Aorta (tissue), 5 donors: Measurements from ENCODE around the gene AKAP6. TPM values are rescaled to one million over a fixed set of nuclear protein-coding genes. Genes with fewer than 3 reads are reported as not detected.

ENCODE experiments used
- ATAC-seq: fragments of 200-7000 bp; cut with Tn5 transposase; one replicate; pipeline ENCODE4 v1.9.1; 2022; ENCODE audit warnings: moderate library complexity; ENCODE audit not compliant: low FRiP score
- DNase-seq, 2 donors: peaks; one replicate each; pipeline ENCODE4 v3.0.0-alpha.2; 2020
- H3K27ac ChIP-seq, 2 donors: one replicate each; pipeline ENCODE4 v1.5.1; 2013; ENCODE audit warnings: low read length in 2 of 2, mild to moderate bottlenecking in 2 of 2, moderate library complexity in 2 of 2, control low read depth in 1 of 2, inconsistent platforms in 1 of 2, low read depth in 1 of 2
- H3K27me3 ChIP-seq, 2 donors: one replicate each; pipeline ENCODE4 v1.6.1; 2013; ENCODE audit warnings: control low read depth in 1 of 2, low read length in 1 of 2, mild to moderate bottlenecking in 1 of 2, moderate library complexity in 1 of 2; ENCODE audit not compliant: insufficient read depth in 2 of 2, control insufficient read depth in 1 of 2
- H3K36me3 ChIP-seq, 2 donors: one replicate each; pipeline ENCODE4 v1.6.1; 2013; ENCODE audit warnings: control low read depth in 1 of 2, low read length in 1 of 2, mild to moderate bottlenecking in 1 of 2; ENCODE audit not compliant: insufficient read depth in 2 of 2, control insufficient read depth in 1 of 2
- H3K4me1 ChIP-seq, 2 donors: one replicate each; pipeline ENCODE4 v1.6.1; 2013; ENCODE audit warnings: low read length in 2 of 2, control low read depth in 1 of 2, mild to moderate bottlenecking in 1 of 2, moderate library complexity in 1 of 2; ENCODE audit not compliant: insufficient read depth in 2 of 2, control insufficient read depth in 1 of 2
- H3K4me3 ChIP-seq, 2 donors: one replicate each; pipeline ENCODE4 v1.5.1; 2013; ENCODE audit warnings: low read length in 2 of 2, control low read depth in 1 of 2, mild to moderate bottlenecking in 1 of 2
- H3K9me3 ChIP-seq: one replicate; pipeline ENCODE4 v1.6.1; 2013; ENCODE audit warnings: mild to moderate bottlenecking, low read length; ENCODE audit not compliant: control insufficient read depth
- WGBS, 2 donors: extraction: QIAGEN DNeasy Blood & Tissue Kit; methylation state at CpG; one replicate each; pipeline ENCODE4 v1.1.7; 2013; 5-methylcytosine and 5-hydroxymethylcytosine counted together
- intact Hi-C, 2 donors: fragments of 100-400 bp; cut with DNase I; formaldehyde crosslinking; loops; one replicate each; pipeline versions ENCODE4 v1.14.2 to v1.15.0; 2022
- polyA plus RNA-seq, 2 donors: library from polyadenylated mRNA; stranded (reverse); fragments of 200-250 nt; gene quantifications; one replicate each; pipeline ENCODE4 v1.2.3, GENCODE V29; 2013
- total RNA-seq, 2 donors: library from RNA; stranded (reverse); fragmentation: NEBNext Ultra II Directional; extraction: Animal tissue kit (Norgen Biotek cat#: 25700); gene quantifications; one replicate each; pipeline ENCODE4 v1.2.1, GENCODE V29; 2021
- donor health status: healthy with polysubstance abuse.
- donor health status: Bipolar disorder and iron deficiency.
- donor health status: DM: no; HTN: no; CAD: no.
- donor health status: DM: no; HTN: no; CAD: no.
- donor health status: DM: yes; HTN: yes; CAD: no.

Gene AKAP6
- total and polyA plus RNA-seq, 4 donors: 7.4 to 211 (median 46.6) TPM

GRCh38 chr14:32590157-32590556 lies 261.1 kb downstream of the AKAP6 start:
- H3K4me3 ChIP-seq: no peak overlapping the region
- H3K27me3 ChIP-seq: no peaks in the 10 kb centered on the region
- no peaks in the 10 kb centered on the region for H3K9me3 ChIP-seq
- WGBS, 2 donors: 5 to 11% methylated on average over 1 of the region's 1 CpG
- DNase-seq: no peak
- no peak overlapping the region for H3K27ac ChIP-seq
- H3K4me1 ChIP-seq: peaks cover 5 to 7% of the 10 kb centered on the region in 2 donors
- no peak for ATAC-seq
- intact Hi-C loops: no loop called here
- no peaks in the 10 kb centered on the region for H3K36me3 ChIP-seq

GRCh38 chr14:32593290-32593942 lies 264.3 kb downstream of the AKAP6 start:
- intact Hi-C loops: no loop called here
- Histone ChIP-seq H3K27ac (no peak overlapping the region), H3K4me3 (no peak overlapping the region), H3K27me3 (no peaks in the 10 kb centered on the region), H3K9me3 (no peaks in the 10 kb centered on the region), H3K36me3 (no peaks in the 10 kb centered on the region), H3K4me1 (peaks cover 5 to 8% of the 10 kb centered on the region in 2 donors)
- 42 to 43% methylated on average over 1 of the region's 1 CpG for WGBS, 2 donors
- ATAC-seq (no peak), DNase-seq (no peak)

- WGBS, 2 donors: 35 to 48% methylated on average over 3 of the region's 3 CpGs
- intact Hi-C loops: no loop called here
- no peak for DNase-seq
- Histone ChIP-seq H3K27me3 (no peaks in the 10 kb centered on the region), H3K9me3 (no peaks in the 10 kb centered on the region), H3K36me3 (no peaks in the 10 kb centered on the region), H3K4me3 (no peak overlapping the region), H3K4me1 (peaks cover 5 to 8% of the 10 kb centered on the region in 2 donors), H3K27ac (peak overlapping the region in 1 of 2 donors; percentile 71)
- no peak for ATAC-seq
Measured at GRCh38 chr14:32594766-32595165, 265.7 kb downstream of the AKAP6 start.

GRCh38 chr14:32595497-32595896 lies 266.4 kb downstream of the AKAP6 start:
- no peaks in the 10 kb centered on the region for H3K27me3 ChIP-seq
- DNase-seq: no peak
- intact Hi-C loops: no loop called here
- no peaks in the 10 kb centered on the region for H3K36me3 ChIP-seq
- no peak overlapping the region for H3K27ac ChIP-seq
- H3K9me3 ChIP-seq: no peaks in the 10 kb centered on the region
- ATAC-seq: no peak
- H3K4me1 ChIP-seq: peaks cover 5 to 9% of the 10 kb centered on the region in 2 donors
- WGBS, 2 donors: 96 to 97% methylated on average over 4 of the region's 4 CpGs
- H3K4me3 ChIP-seq: no peak overlapping the region

GRCh38 chr14:32596390-32596789 lies 267.3 kb downstream of the AKAP6 start:
- H3K27me3 ChIP-seq: no peaks in the 10 kb centered on the region
- peaks cover 5 to 8% of the 10 kb centered on the region in 2 donors for H3K4me1 ChIP-seq
- intact Hi-C loops: no loop called here
- H3K36me3 ChIP-seq: no peaks in the 10 kb centered on the region
- DNase-seq: no peak
- WGBS, 2 donors: 45 to 48% methylated on average over 2 of the region's 2 CpGs
- ATAC-seq: no peak
- no peak overlapping the region for H3K4me3 ChIP-seq
- H3K9me3 ChIP-seq: no peaks in the 10 kb centered on the region
- no peak overlapping the region for H3K27ac ChIP-seq

GRCh38 chr14:32597771-32598170 lies 268.7 kb downstream of the AKAP6 start:
- no peak overlapping the region for H3K27ac ChIP-seq
- WGBS, 2 donors: 94 to 95% methylated on average over 2 of the region's 2 CpGs
- H3K27me3 ChIP-seq: no peaks in the 10 kb centered on the region
- ATAC-seq: no peak
- DNase-seq: no peak
- intact Hi-C loops: no loop called here
- no peak overlapping the region for H3K4me3 ChIP-seq
- H3K4me1 ChIP-seq: peaks cover 5 to 8% of the 10 kb centered on the region in 2 donors
- no peaks in the 10 kb centered on the region for H3K36me3 ChIP-seq
- no peaks in the 10 kb centered on the region for H3K9me3 ChIP-seq

GRCh38 chr14:32601069-32601468 lies 272.0 kb downstream of the AKAP6 start:
- no peaks in the 10 kb centered on the region for H3K9me3 ChIP-seq
- ATAC-seq (no peak), DNase-seq (no peak)
- no peaks in the 10 kb centered on the region for H3K36me3 ChIP-seq
- intact Hi-C loops: no loop called here
- H3K27ac ChIP-seq: no peak overlapping the region
- no peaks in the 10 kb centered on the region for H3K27me3 ChIP-seq
- no peak overlapping the region for H3K4me3 ChIP-seq
- WGBS, 2 donors: 89 to 91% methylated on average over 2 of the region's 2 CpGs
- peaks cover 0 to 5% of the 10 kb centered on the region in 2 donors for H3K4me1 ChIP-seq

GRCh38 chr14:32601906-32602305 lies 272.8 kb downstream of the AKAP6 start:
- WGBS, 2 donors: 28 to 34% methylated on average over 3 of the region's 3 CpGs
- Histone ChIP-seq H3K27me3 (no peaks in the 10 kb centered on the region), H3K4me3 (no peak overlapping the region), H3K9me3 (no peaks in the 10 kb centered on the region), H3K4me1 (peaks cover 0 to 5% of the 10 kb centered on the region in 2 donors), H3K27ac (no peak overlapping the region), H3K36me3 (no peaks in the 10 kb centered on the region)
- DNase-seq (no peak), ATAC-seq (no peak)
- intact Hi-C loops: no loop called here

- H3K36me3 ChIP-seq: no peaks in the 10 kb centered on the region
- H3K4me1 ChIP-seq: peaks cover 0 to 3% of the 10 kb centered on the region in 2 donors
- H3K27ac ChIP-seq: no peak overlapping the region
- no peak overlapping the region for H3K4me3 ChIP-seq
- ATAC-seq (no peak), DNase-seq (no peak)
- intact Hi-C loops: no loop called here
- 82 to 85% methylated on average over 7 of the region's 7 CpGs for WGBS, 2 donors
- H3K27me3 ChIP-seq: no peaks in the 10 kb centered on the region
- no peaks in the 10 kb centered on the region for H3K9me3 ChIP-seq
Measured at GRCh38 chr14:32602699-32603098, 273.6 kb downstream of the AKAP6 start.
